NT2/D1 (cell line): ENCODE results near the gene BARHL2.

Source experiments
- DNase-seq: peaks from one replicate; pipeline ENCODE4 v3.0.0-alpha.2; 2011; ENCODE audit warnings: low read depth, low spot score
- H3K27me3 ChIP-seq: 2 replicates; pipeline ENCODE4 v1.6.0; 2011; ENCODE audit warnings: mild to moderate bottlenecking; ENCODE audit not compliant: insufficient read length, insufficient read depth
- H3K36me3 ChIP-seq: 2 replicates; pipeline ENCODE4 v1.6.1; 2011; ENCODE audit warnings: mild to moderate bottlenecking, low read length, mixed read lengths; ENCODE audit not compliant: insufficient read depth, insufficient read length
- H3K4me1 ChIP-seq: 2 replicates; pipeline ENCODE4 v1.5.1; 2011; ENCODE audit not compliant: insufficient read depth, insufficient read length
- H3K4me3 ChIP-seq: 2 replicates; pipeline ENCODE4 v1.5.1; 2011; ENCODE audit warnings: low read depth; ENCODE audit not compliant: insufficient read length
- H3K9ac ChIP-seq: 2 replicates; pipeline ENCODE4 v1.6.0; 2011; ENCODE audit warnings: low read depth; ENCODE audit not compliant: insufficient read length
- H3K9me3 ChIP-seq: 2 replicates; pipeline ENCODE4 v1.5.1; 2011; ENCODE audit warnings: mild to moderate bottlenecking, low read length; ENCODE audit not compliant: insufficient read depth
- SUZ12 ChIP-seq: IDR thresholded peaks from 2 replicates; pipeline ENCODE4 v1.6.1; 2011; ENCODE audit not compliant: insufficient read length, insufficient read depth; ENCODE audit errors: extremely low read depth
- YY1 ChIP-seq: IDR thresholded peaks from 2 replicates; pipeline ENCODE4 v1.6.1; 2011; ENCODE audit not compliant: insufficient read length, insufficient read depth
- ZNF274 ChIP-seq: IDR thresholded peaks from 2 replicates; pipeline ENCODE4 v1.6.1; 2011; ENCODE audit warnings: mild to moderate bottlenecking, low read depth, low read length

The BARHL2 gene

DNA sequence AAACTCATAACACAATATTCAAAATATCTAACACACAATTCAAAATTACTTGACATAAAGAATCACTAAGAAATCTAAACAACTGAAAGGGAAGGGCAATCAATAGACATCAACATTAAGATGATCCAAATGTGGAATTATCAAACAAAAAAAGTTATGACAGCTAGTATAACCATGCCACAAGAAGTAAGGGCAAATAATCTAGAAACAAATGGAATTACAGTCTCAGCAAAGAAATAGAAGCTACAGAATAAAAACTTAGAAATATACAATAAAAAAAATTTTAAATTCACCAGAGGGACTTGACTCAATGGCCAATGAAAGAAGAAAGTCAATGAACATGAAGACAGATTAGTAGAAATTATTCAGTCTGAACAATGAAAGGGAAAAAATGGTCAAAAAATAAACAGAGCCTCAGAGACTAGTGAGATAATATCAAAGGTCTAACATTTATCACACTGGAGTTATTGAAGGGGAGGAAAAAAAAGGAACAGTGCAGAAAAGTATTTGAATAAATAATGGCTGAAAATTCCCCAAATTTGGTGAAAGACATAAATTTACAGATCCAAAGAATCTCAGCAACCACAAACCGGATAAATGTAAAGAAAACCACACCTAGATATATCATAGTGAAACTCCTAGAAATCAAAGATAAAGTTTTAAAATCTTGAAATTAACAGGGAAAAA, 41.8 kb downstream of the BARHL2 start:
- H3K4me3 ChIP-seq = no peak overlapping the region
- H3K27me3 ChIP-seq = no peaks in the 10 kb centered on the region
- H3K9me3 ChIP-seq = peaks cover 16% of the 10 kb centered on the region
- H3K36me3 ChIP-seq = no peaks in the 10 kb centered on the region
- no peak for DNase-seq
- no peak overlapping the region for H3K9ac ChIP-seq
- H3K4me1 ChIP-seq = no peaks in the 10 kb centered on the region
- TF ChIP-seq ZNF274 = no peak
- TF ChIP-seq SUZ12 = no peak
- TF ChIP-seq YY1 = no peak

DNA sequence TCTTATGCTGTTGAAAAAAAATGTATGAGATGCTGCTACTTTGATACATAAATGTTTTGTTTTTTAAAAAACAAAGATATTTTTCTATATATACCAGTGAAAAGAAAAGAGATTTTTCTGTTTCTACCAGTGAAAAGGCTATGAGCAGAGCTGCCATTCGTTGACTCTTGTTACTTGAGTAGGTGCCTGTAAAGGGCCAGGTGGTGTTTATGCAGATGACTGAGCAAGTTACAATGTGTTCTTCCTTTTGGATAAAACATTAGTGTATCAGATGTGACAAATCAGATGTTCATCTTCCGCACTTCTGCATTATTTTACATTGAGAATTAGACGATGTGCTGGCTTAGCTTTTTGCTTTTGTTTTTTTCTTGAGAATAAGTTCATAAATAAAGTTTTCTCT, 45.4 kb downstream of the BARHL2 start:
- Histone ChIP-seq H3K9ac (no peak overlapping the region), H3K27me3 (no peaks in the 10 kb centered on the region), H3K4me3 (no peak overlapping the region), H3K36me3 (no peaks in the 10 kb centered on the region), H3K9me3 (peaks cover 16% of the 10 kb centered on the region), H3K4me1 (no peaks in the 10 kb centered on the region)
- TF ChIP-seq SUZ12 = no peak
- TF ChIP-seq ZNF274 = no peak
- no peak for TF ChIP-seq YY1
- no peak for DNase-seq

DNA sequence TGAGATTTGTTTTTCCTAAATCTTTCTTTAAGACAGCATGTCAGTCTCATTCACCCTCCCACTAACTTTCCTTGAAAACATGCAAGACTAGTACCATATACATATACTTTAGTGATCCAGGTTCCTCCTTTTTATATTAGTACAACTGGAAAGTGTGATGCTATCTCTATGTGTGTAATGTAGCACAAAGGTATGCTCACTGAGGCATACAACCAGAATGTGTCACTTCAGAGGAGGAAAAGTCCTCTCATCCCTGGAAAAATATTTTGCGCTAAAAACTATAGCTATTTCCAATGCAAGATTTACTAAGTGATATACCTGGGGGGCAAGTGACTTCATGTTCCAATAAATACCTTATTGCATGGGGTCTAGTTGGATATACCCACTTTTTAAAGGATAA, 45.9 kb downstream of the BARHL2 start:
- Histone ChIP-seq H3K36me3 (no peaks in the 10 kb centered on the region), H3K4me1 (no peaks in the 10 kb centered on the region), H3K4me3 (no peak overlapping the region), H3K9ac (no peak overlapping the region), H3K9me3 (peaks cover 16% of the 10 kb centered on the region), H3K27me3 (no peaks in the 10 kb centered on the region)
- no peak for DNase-seq
- TF ChIP-seq ZNF274 (no peak), SUZ12 (no peak), YY1 (no peak)
